H1 (cell line): ENCODE measurements around the gene HOXB8.

Source experiments
- CEBPB ChIP-seq: IDR thresholded peaks from 2 replicates; pipeline ENCODE4 v1.6.1; 2012; ENCODE audit warnings: low read depth, low read length
- CTCF ChIP-seq, 3 experiments: IDR thresholded peaks; 1 replicate in 2 of 3; 2 replicates in 1 of 3; pipeline versions ENCODE4 v1.5.1 to v1.6.1; 2011; ENCODE audit warnings: low read length in 3 of 3, mild to moderate bottlenecking in 3 of 3, inconsistent platforms in 2 of 3, low read depth in 1 of 3, moderate library complexity in 1 of 3; ENCODE audit not compliant: insufficient read depth in 1 of 3; ENCODE audit errors: control extremely low read depth in 1 of 3
- JUN ChIP-seq: IDR thresholded peaks from 2 replicates; pipeline ENCODE4 v1.6.1; 2011; ENCODE audit warnings: low read depth, mild to moderate bottlenecking, improper control_type of control experiment, low read length
- MAFK ChIP-seq: IDR thresholded peaks from 2 replicates; pipeline ENCODE4 v1.6.1; 2012; ENCODE audit warnings: low read depth, mild to moderate bottlenecking, improper control_type of control experiment, low read length
- POLR2A ChIP-seq, 2 experiments: IDR thresholded peaks; 1 replicate in 1 of 2; 2 replicates in 1 of 2; pipeline ENCODE4 v1.6.1; 2011; ENCODE audit warnings: low read depth in 2 of 2, low read length in 2 of 2, mild to moderate bottlenecking in 2 of 2; ENCODE audit errors: control extremely low read depth in 1 of 2
- POLR2AphosphoS5 ChIP-seq: IDR thresholded peaks from 2 replicates; pipeline ENCODE4 v1.6.1; 2011; ENCODE audit warnings: low read depth, low read length
- SIN3A ChIP-seq, 2 experiments: IDR thresholded peaks in 1 of 2; conservative IDR thresholded peaks in 1 of 2; 2 replicates each; pipeline ENCODE4 v1.6.1; 2011 to 2012; ENCODE audit warnings: low read length in 2 of 2, improper control_type of control experiment in 1 of 2, low read depth in 1 of 2, mild to moderate bottlenecking in 1 of 2
- SUZ12 ChIP-seq: fragments of 200-600 bp; sonication (generic); IDR thresholded peaks from 2 replicates; pipeline ENCODE4 v1.6.1; 2012; ENCODE audit warnings: mild to moderate bottlenecking, inconsistent platforms, low read length, moderate library complexity, mixed read lengths
- TAF1 ChIP-seq: IDR thresholded peaks from 2 replicates; pipeline ENCODE4 v1.6.1; 2011; ENCODE audit warnings: mild to moderate bottlenecking, low read depth, low read length
- YY1 ChIP-seq: IDR thresholded peaks from 2 replicates; pipeline ENCODE4 v1.6.1; 2011; ENCODE audit warnings: low read depth, mild to moderate bottlenecking, low read length
- ZNF274 ChIP-seq: IDR thresholded peaks from 2 replicates; pipeline ENCODE4 v1.7.0; 2012; ENCODE audit warnings: low read length, borderline replicate concordance; ENCODE audit errors: extremely low read depth

GRCh38 chr17:48598736-48599135 lies 16.4 kb downstream of the HOXB8 start:
- TF ChIP-seq SUZ12 (no peak; the same call in 1 of the 2 replicates), CTCF (IDR thresholded peaks at IDR 0.05; ENCODE audit: control extremely low read depth in 1 of 3, insufficient read depth in 1 of 3, low read depth in 1 of 3, low read length in 3 of 3) (no peak), ZNF274 (no peak), JUN (no peak), POLR2A (IDR thresholded peaks at IDR 0.05; ENCODE audit: control extremely low read depth in 1 of 2, low read depth in 2 of 2, low read length in 2 of 2) (no peak), YY1 (no peak), TAF1 (no peak), POLR2AphosphoS5 (no peak), SIN3A (conservative IDR thresholded peaks at IDR 0.05 in 1 of 2, IDR thresholded peaks at IDR 0.05 in 1 of 2; ENCODE audit: low read depth in 1 of 2, low read length in 2 of 2) (no peak), MAFK (no peak), CEBPB (no peak)
